OCI-LY7 (cell line): ENCODE results near the gene PSMC3. TPM values are rescaled to one million over a fixed set of nuclear protein-coding genes. Genes with fewer than 3 reads are reported as not detected.

Source experiments
- BruUV-seq: library from RNA; stranded (reverse); fragments of 400-500 nt; replicated peaks from 2 replicates; lab custom pipeline; 2021; lab: Mats Ljungman, UMichigan
- CTCF ChIA-PET: fragments of 300-600 bp; sonication (Branson Sonifier 250); formaldehyde crosslinking; loops from one replicate; lab custom pipeline; 2022; ENCODE audit warnings: antibody characterized with exemption; ENCODE audit not compliant: unreplicated experiment; lab: Charles Lee
- POLR2A ChIA-PET: fragments of 300-600 bp; sonication (Branson Sonifier 250); formaldehyde crosslinking; loops from one replicate; lab custom pipeline; 2022; ENCODE audit warnings: antibody characterized with exemption; lab: Charles Lee
- DNase-seq: peaks from one replicate; pipeline ENCODE4 v3.0.0-alpha.2; 2015; ENCODE audit warnings: low spot score
- H2AFZ ChIP-seq: fragments of 200-600 bp; sonication (generic), shearing (Covaris generic); 2 replicates; pipeline ENCODE4 v1.6.1; 2014; ENCODE audit warnings: mild to moderate bottlenecking, antibody characterized with exemption, low read length, moderate library complexity
- H3K27ac ChIP-seq: fragments of 200-600 bp; sonication (generic); 2 replicates; pipeline ENCODE4 v1.5.1; 2014; ENCODE audit warnings: mixed run types, low read depth, mild to moderate bottlenecking, moderate library complexity, low read length, inconsistent platforms; ENCODE audit not compliant: poor library complexity, severe bottlenecking
- H3K36me3 ChIP-seq: fragments of 200-600 bp; sonication (generic); 2 replicates; pipeline ENCODE4 v1.6.1; 2014; ENCODE audit warnings: mild to moderate bottlenecking, antibody characterized with exemption, low read length, moderate library complexity, mixed read lengths; ENCODE audit not compliant: insufficient read depth
- H3K4me1 ChIP-seq: fragments of 200-600 bp; sonication (generic); 2 replicates; pipeline ENCODE4 v1.5.1; 2014; ENCODE audit warnings: mild to moderate bottlenecking, low read length; ENCODE audit not compliant: insufficient read depth, poor library complexity, severe bottlenecking
- H3K4me2 ChIP-seq: fragments of 200-600 bp; sonication (generic); 2 replicates; pipeline ENCODE4 v1.6.1; 2014; ENCODE audit warnings: mild to moderate bottlenecking, low read length
- H3K4me3 ChIP-seq: fragments of 200-600 bp; sonication (generic); 2 replicates; pipeline ENCODE4 v1.5.1; 2014; ENCODE audit warnings: mild to moderate bottlenecking, low read depth, low read length; ENCODE audit not compliant: poor library complexity, severe bottlenecking
- H3K79me2 ChIP-seq: fragments of 200-600 bp; sonication (generic); 2 replicates; pipeline ENCODE4 v1.6.1; 2016; ENCODE audit warnings: low read depth, mild to moderate bottlenecking, low read length, moderate library complexity, mixed read lengths; ENCODE audit not compliant: insufficient read depth
- H3K9me2 ChIP-seq: fragments of 200-600 bp; sonication (generic); 2 replicates; pipeline ENCODE4 v1.6.1; 2016; ENCODE audit warnings: mild to moderate bottlenecking, low read length, mixed read lengths; ENCODE audit not compliant: insufficient read depth
- H3K9me3 ChIP-seq: fragments of 200-600 bp; sonication (generic); 2 replicates; pipeline ENCODE4 v1.6.1; 2014; ENCODE audit warnings: mild to moderate bottlenecking, mixed run types, low read length, mixed read lengths
- H4K20me1 ChIP-seq: fragments of 200-600 bp; sonication (generic); 2 replicates; pipeline ENCODE4 v1.6.1; 2014; ENCODE audit warnings: mild to moderate bottlenecking, antibody characterized with exemption, low read length, moderate library complexity, mixed read lengths; ENCODE audit not compliant: insufficient read depth
- CTCF ChIP-seq: fragments of 200-600 bp; sonication (generic); conservative IDR thresholded peaks from 2 replicates; pipeline ENCODE4 v1.5.1; 2014; ENCODE audit warnings: mild to moderate bottlenecking, antibody characterized with exemption, low read length, moderate library complexity, mixed read lengths
- EZH2phosphoT487 ChIP-seq: fragments of 200-600 bp; sonication (generic); IDR thresholded peaks from 2 replicates; pipeline ENCODE4 v1.6.1; 2018; ENCODE audit warnings: low read depth, borderline replicate concordance, mild to moderate bottlenecking, mixed run types, antibody characterized with exemption, low read length, moderate library complexity, mixed read lengths
- intact Hi-C: fragments of 100-400 bp; cut with micrococcal nuclease; formaldehyde crosslinking; loops from one replicate; pipeline ENCODE4 v1.10.0; 2022; ENCODE audit not compliant: unreplicated experiment
- total RNA-seq, 2 experiments: library from RNA; depleted of rRNA in 1 of 2; stranded (reverse); fragments of >200 nt in 1 of 2; shearing (Covaris generic) in 1 of 2; gene quantifications; 2 replicates each; pipeline ENCODE4 v1.2.3, GENCODE V29; 2014 to 2022

The PSMC3 gene
- total RNA-seq, 2 experiments from 2014 or later = 122 to 144 TPM

- BruUV-seq = no TSS peak
- peaks cover 89% of the 10 kb centered on the region for H3K4me1 ChIP-seq
- intact Hi-C loops = loop anchor here (10.0 kb wide), 1 partner anchor 626 kb away; no protein-coding TSS in a partner anchor
- POLR2A ChIA-PET = interaction anchor here (0.6 to 3.0 kb wide), 5 partner anchors 8 to 709 kb away, joined by 3 to 15 read pairs (median 9); partner anchors contain the start of genes SLC39A13 and SPI1
- DNase-seq = no peak
- H3K4me2 ChIP-seq = peak overlapping the region; percentile 88
- H3K9me2 ChIP-seq = no peaks in the 10 kb centered on the region
- TF ChIP-seq CTCF = no peak
- no peak for TF ChIP-seq EZH2phosphoT487
- H2AFZ ChIP-seq = peak overlapping the region; percentile 29; the same call in 1 of the 2 replicates
- H3K79me2 ChIP-seq = no peaks in the 10 kb centered on the region
- H3K4me3 ChIP-seq = peak overlapping the region; percentile 78
- CTCF ChIA-PET = interaction anchor here (1.0 to 1.4 kb wide), 2 partner anchors 9 to 20 kb away, joined by 3 to 4 read pairs; partner anchors contain the start of gene SPI1
- no peaks in the 10 kb centered on the region for H4K20me1 ChIP-seq
- peak overlapping the region; percentile 96 for H3K27ac ChIP-seq
- H3K9me3 ChIP-seq = no peaks in the 10 kb centered on the region
- H3K36me3 ChIP-seq = no peaks in the 10 kb centered on the region
Observed at GRCh38 chr11:47398551-47398950, 27.7 kb downstream of the PSMC3 start.

GRCh38 chr11:47398011-47398410, 28.2 kb downstream of the PSMC3 start:
- Histone ChIP-seq H3K79me2 (no peaks in the 10 kb centered on the region), H3K9me3 (no peaks in the 10 kb centered on the region), H3K27ac (peak overlapping the region; percentile 96), H3K9me2 (no peaks in the 10 kb centered on the region), H3K4me1 (peaks cover 89% of the 10 kb centered on the region), H3K36me3 (no peaks in the 10 kb centered on the region), H4K20me1 (no peaks in the 10 kb centered on the region), H3K4me2 (peak overlapping the region; percentile 88), H3K4me3 (no peak overlapping the region), H2AFZ (peak overlapping the region; percentile 29; the same call in 1 of the 2 replicates)
- CTCF ChIA-PET = interaction anchor here (1.4 kb wide), 1 partner anchor 10 kb away, joined by 4 read pairs; no protein-coding TSS in a partner anchor
- TF ChIP-seq EZH2phosphoT487 (no peak), CTCF (no peak)
- no peak for DNase-seq
- POLR2A ChIA-PET = interaction anchor here (1.5 to 2.7 kb wide), 2 partner anchors 19 kb away, joined by 5 to 15 read pairs; partner anchors contain the start of gene SPI1
- BruUV-seq = no TSS peak
- intact Hi-C loops = loop anchor here (10.0 kb wide), 1 partner anchor 627 kb away; no protein-coding TSS in a partner anchor

GRCh38 chr11:47396049-47396320, 30.3 kb downstream of the PSMC3 start:
- TF ChIP-seq EZH2phosphoT487 (no peak), CTCF (no peak)
- BruUV-seq = no TSS peak
- DNase-seq = no peak
- ChIA-PET CTCF (no interaction called here), POLR2A (no interaction called here)
- H3K79me2 ChIP-seq = no peaks in the 10 kb centered on the region
- H3K9me3 ChIP-seq = no peaks in the 10 kb centered on the region
- intact Hi-C loops = loop anchor here (10.0 kb wide), 1 partner anchor 629 kb away; no protein-coding TSS in a partner anchor
- H3K36me3 ChIP-seq = no peaks in the 10 kb centered on the region
- peaks cover 76% of the 10 kb centered on the region for H3K4me1 ChIP-seq
- H3K4me2 ChIP-seq = peak overlapping the region; percentile 76
- H2AFZ ChIP-seq = peak overlapping the region; percentile 35; the same call in 1 of the 2 replicates
- no peaks in the 10 kb centered on the region for H4K20me1 ChIP-seq
- peak overlapping the region; percentile 82 for H3K27ac ChIP-seq
- H3K4me3 ChIP-seq = no peak overlapping the region
- no peaks in the 10 kb centered on the region for H3K9me2 ChIP-seq
